ENCODE results near the gene XPNPEP2. TPM values are rescaled to one million over a fixed set of nuclear protein-coding genes. Genes with fewer than 3 reads are reported as not detected.

XPNPEP2 gene
- total and polyA plus RNA-seq, 9 of the 15 experiments (the other 6 are each of a cell fraction or from before 2014, with no cell fraction given), result 0.03 to 0.19 (median 0.09) TPM; not detected in 5

DNA sequence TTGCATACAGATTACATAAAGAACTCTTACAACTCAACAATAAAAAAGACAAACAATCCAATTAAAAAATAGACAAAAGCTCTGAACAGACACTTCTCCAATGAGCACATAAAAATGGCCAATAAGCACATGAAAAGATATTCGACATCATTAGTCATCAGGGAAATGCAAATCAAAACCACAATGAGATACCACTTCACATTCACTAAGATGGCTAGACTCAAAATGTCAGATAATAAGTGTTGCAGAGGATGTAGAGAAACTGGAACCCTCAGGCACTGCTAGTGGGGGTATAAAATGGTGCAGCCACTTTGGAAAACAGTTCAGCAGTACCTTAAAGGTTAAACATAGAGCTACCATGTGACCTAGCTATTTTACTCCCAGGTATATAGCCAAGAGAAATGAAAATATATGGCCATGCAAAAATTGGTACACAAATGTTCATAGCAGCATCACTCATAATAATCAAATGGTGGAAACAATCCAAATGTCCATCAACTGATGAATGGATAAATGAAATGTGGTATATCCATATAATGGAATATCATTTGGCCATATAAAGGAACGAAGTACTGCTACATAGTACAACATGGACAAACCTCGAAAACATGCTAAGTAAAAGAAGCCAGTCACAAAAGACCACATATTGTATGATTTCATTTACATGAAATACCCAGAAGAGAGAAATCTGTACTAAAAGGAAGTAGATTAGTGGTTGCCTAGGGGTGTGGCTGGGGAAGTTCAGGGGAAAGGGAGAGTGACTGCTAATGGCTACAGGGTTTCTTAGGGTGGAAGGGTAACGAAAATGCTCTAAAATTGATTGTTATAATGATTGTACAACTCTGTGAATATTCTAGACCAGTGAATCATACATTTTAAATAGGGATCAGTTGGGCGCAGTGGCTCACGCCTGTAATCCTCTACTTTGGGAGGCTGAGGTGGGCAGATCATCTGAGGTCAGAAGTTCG, 70.3 kb downstream of the XPNPEP2 start:
- Histone ChIP-seq H2AFZ (ENCODE audit: low read depth, low read length) (no peak overlapping the region), H3K9me3 (replicated peaks; ENCODE audit: control insufficient read depth, insufficient read depth, low read depth, low read length) (no peaks in the 10 kb centered on the region), H3K4me1 (replicated peaks in 1 of 2; ENCODE audit: control insufficient read depth in 2 of 2, insufficient read depth in 2 of 2, low read length in 2 of 2) (no peaks in the 10 kb centered on the region), H4K20me1 (replicated peaks; ENCODE audit: control insufficient read depth, insufficient read depth, low read length) (no peaks in the 10 kb centered on the region), H3K4me3 (no peak overlapping the region), H3K27me3 (ENCODE audit: control insufficient read depth in 2 of 2, insufficient read depth in 2 of 2, low read length in 2 of 2) (no peaks in the 10 kb centered on the region), H3K9ac (ENCODE audit: insufficient read depth in 1 of 2, low read depth in 2 of 2, low read length in 2 of 2) (no peak overlapping the region), H3K36me3 (ENCODE audit: control insufficient read depth, insufficient read depth, low read length) (peaks cover 49% of the 10 kb centered on the region; the same call in 2 of the 3 replicates), H3K4me2 (ENCODE audit: insufficient read depth, low read length) (no peak overlapping the region), H3K27ac (ENCODE audit: extremely low read depth, low read depth, low read length) (no peak overlapping the region), H3K79me2 (ENCODE audit: control insufficient read depth, insufficient read depth, low read length) (no peaks in the 10 kb centered on the region), H3K9me1 (ENCODE audit: control insufficient read depth, insufficient read depth, low read length) (no peaks in the 10 kb centered on the region)
- no peak for FAIRE-seq
- in situ Hi-C loops (cut with MboI) (no loop called here), intact Hi-C loops (cut with micrococcal nuclease) (no loop called here)
- no peak for TF ChIP-seq POLR2AphosphoS5 (IDR thresholded peaks at IDR 0.05; ENCODE audit: control insufficient read depth, insufficient read depth, low read depth, low read length)
- TF ChIP-seq ZNF121 (CRISPR knock-in tag; conservative IDR thresholded peaks at IDR 0.05), result no peak
- peak; percentile 53 for TF ChIP-seq FOSL1 (tag; conservative IDR thresholded peaks at IDR 0.05)
- ChIA-PET CTCF (ENCODE audit: low intra/inter-chr PET ratio) (no interaction called here), POLR2A (interaction anchor here (0.5 kb wide), 1 partner anchor 8 kb away, joined by 3 read pairs; no protein-coding TSS in a partner anchor)
- BruUV-seq (replicated peaks), result no TSS peak
- no peak for DNase-seq (ENCODE audit: extremely low read depth in 1 of 4, low spot score in 3 of 4)
- ATAC-seq, result no peak
- WGBS (ENCODE audit: insufficient coverage, low coverage, missing lambda C conversion rate), result 79% methylated on average over 7 of the region's 7 CpGs

Measured in K562 (cell line).